Measurements from ENCODE around the gene TRIM2. TPM values are rescaled to one million over a fixed set of nuclear protein-coding genes. Genes with fewer than 3 reads are reported as not detected.

The TRIM2 gene
- total RNA-seq, 1 experiment from 2014 or later: 41.4 TPM

GRCh38 chr4:153211986-153212728 lies 7.9 kb downstream of the TRIM2 start (continued):
- TF ChIP-seq CTCF (IDR thresholded peaks at IDR 0.05 in 2 of 3, conservative IDR thresholded peaks at IDR 0.05 in 1 of 3; ENCODE audit: borderline replicate concordance in 1 of 3, insufficient read depth in 1 of 3, low read depth in 2 of 3, low read length in 2 of 3) (no peak), YY1 (IDR thresholded peaks at IDR 0.05; ENCODE audit: extremely low read depth, insufficient replicate concordance, low read depth, low read length) (no peak)

- DNase-seq (ENCODE audit: low read depth, low spot score) (no peak), ATAC-seq (no peak)
- ChIA-PET POLR2A (interaction anchor here (1.3 kb wide), 1 partner anchor 9 kb away, joined by 3 read pairs; the partner anchor contains the start of gene TRIM2), CTCF (no interaction called here), RAD21 (ENCODE audit: low non-redundant PET in 1 of 2, low total read pairs in 2 of 2, uncharacterized antibody in 2 of 2, unreplicated experiment in 2 of 2) (no interaction called here)
- Histone ChIP-seq H3K27me3 (ENCODE audit: insufficient read depth, low read length) (no peaks in the 10 kb centered on the region), H4K20me1 (ENCODE audit: insufficient read depth) (no peaks in the 10 kb centered on the region), H3K4me2 (ENCODE audit: low read length) (no peak overlapping the region), H3K27ac (ENCODE audit: low read depth, low read length) (no peak overlapping the region), H3K9me2 (ENCODE audit: insufficient read depth) (no peaks in the 10 kb centered on the region), H3K9me3 (ENCODE audit: control insufficient read depth in 1 of 2, insufficient read depth in 1 of 2, low read depth in 1 of 2, low read length in 2 of 2) (no peaks in the 10 kb centered on the region), H3K79me2 (ENCODE audit: insufficient read depth, low read length) (no peaks in the 10 kb centered on the region), H3K4me3 (replicated peaks in 1 of 2; ENCODE audit: low read depth in 1 of 2, low read length in 2 of 2) (no peak overlapping the region), H3K9ac (ENCODE audit: low read length) (no peak overlapping the region), H3K4me1 (ENCODE audit: control insufficient read depth in 1 of 2, insufficient read depth in 2 of 2, low read length in 2 of 2) (peaks cover 0 to 4% of the 10 kb centered on the region in 2 experiments; a peak in 2 of 4 replicates), H2AFZ (ENCODE audit: low read depth, low read length, poor library complexity, severe bottlenecking) (no peak overlapping the region), H3K36me3 (ENCODE audit: control insufficient read depth in 1 of 2, insufficient read depth in 2 of 2, low read length in 2 of 2) (no peaks in the 10 kb centered on the region)
- no TSS peak for BruUV-seq (replicated peaks)
- TF ChIP-seq CEBPB (IDR thresholded peaks at IDR 0.05; ENCODE audit: low read depth) (no peak), CTCF (IDR thresholded peaks at IDR 0.05 in 2 of 3, conservative IDR thresholded peaks at IDR 0.05 in 1 of 3; ENCODE audit: borderline replicate concordance in 1 of 3, insufficient read depth in 1 of 3, low read depth in 2 of 3, low read length in 2 of 3) (no peak), ATF3 (IDR thresholded peaks at IDR 0.05) (no peak), EGR1 (IDR thresholded peaks at IDR 0.05; ENCODE audit: low read depth) (no peak), FOSL1 (IDR thresholded peaks at IDR 0.05; ENCODE audit: low read depth) (no peak), ELF1 (IDR thresholded peaks at IDR 0.05; ENCODE audit: borderline replicate concordance, low read depth) (no peak), REST (IDR thresholded peaks at IDR 0.05; ENCODE audit: low read depth) (no peak), ZNF274 (IDR thresholded peaks at IDR 0.05; ENCODE audit: low read depth, low read length) (no peak), JUND (IDR thresholded peaks at IDR 0.05) (no peak), SRF (IDR thresholded peaks at IDR 0.05; ENCODE audit: low read depth) (no peak), TCF7L2 (IDR thresholded peaks at IDR 0.05; ENCODE audit: borderline replicate concordance, extremely low read depth, insufficient read depth, insufficient read length) (no peak), ZFX (IDR thresholded peaks at IDR 0.05) (no peak)
- intact Hi-C loops (cut with micrococcal nuclease): no loop called here
These were observed 8.5 kb downstream of the TRIM2 start for GRCh38 chr4:153212736-153213135.

All from HCT116 (cell line).